ENCODE results near the gene RIMBP2.

DNA sequence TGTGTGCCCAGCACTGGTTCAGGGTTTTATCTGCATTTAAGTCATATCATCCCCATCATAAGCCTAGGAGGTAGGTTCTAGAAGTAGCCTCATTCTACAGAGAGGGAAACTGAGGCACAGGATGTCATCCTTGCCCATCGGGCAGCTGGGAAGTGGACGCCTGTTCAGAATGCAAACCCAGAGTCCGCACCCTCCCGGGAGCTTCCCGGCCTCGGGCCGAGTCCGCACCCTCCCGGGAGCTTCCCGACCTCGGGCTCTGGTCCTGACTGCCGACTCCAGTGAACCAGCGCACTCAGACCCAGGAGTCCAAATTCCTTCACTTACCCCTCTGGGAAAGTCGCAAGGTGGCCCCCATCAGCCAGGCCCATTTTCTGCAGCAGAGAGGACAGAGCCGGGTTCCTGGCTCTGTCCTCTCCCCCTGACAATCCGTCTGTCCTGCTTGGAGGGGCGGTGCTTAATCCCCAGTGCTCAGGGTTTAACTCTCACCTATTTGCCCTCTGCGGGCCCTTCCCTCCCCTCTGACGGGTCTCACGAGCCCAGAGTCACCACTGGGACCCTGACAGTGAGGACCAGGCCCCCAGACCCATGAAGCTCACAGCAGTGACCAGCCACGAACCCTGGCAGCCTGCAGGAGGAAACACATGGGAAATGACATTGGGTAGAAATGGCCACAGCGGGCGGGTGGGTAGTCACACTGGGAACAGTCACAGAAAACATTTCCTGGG, 236.5 kb downstream of the RIMBP2 start:
- TF ChIP-seq ZEB2 (tag by site-specific recombination; IDR thresholded peaks at IDR 0.05): no peak
- TF ChIP-seq, protein P1, sequence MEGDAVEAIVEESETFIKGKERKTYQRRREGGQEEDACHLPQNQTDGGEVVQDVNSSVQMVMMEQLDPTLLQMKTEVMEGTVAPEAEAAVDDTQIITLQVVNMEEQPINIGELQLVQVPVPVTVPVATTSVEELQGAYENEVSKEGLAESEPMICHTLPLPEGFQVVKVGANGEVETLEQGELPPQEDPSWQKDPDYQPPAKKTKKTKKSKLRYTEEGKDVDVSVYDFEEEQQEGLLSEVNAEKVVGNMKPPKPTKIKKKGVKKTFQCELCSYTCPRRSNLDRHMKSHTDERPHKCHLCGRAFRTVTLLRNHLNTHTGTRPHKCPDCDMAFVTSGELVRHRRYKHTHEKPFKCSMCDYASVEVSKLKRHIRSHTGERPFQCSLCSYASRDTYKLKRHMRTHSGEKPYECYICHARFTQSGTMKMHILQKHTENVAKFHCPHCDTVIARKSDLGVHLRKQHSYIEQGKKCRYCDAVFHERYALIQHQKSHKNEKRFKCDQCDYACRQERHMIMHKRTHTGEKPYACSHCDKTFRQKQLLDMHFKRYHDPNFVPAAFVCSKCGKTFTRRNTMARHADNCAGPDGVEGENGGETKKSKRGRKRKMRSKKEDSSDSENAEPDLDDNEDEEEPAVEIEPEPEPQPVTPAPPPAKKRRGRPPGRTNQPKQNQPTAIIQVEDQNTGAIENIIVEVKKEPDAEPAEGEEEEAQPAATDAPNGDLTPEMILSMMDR (tag by site-specific recombination; IDR thresholded peaks at IDR 0.05): no peak
- TF ChIP-seq YY2 (tag by site-specific recombination; IDR thresholded peaks at IDR 0.05): no peak
- no peak for TF ChIP-seq ZSCAN16 (tag by site-specific recombination; IDR thresholded peaks at IDR 0.05)
- TF ChIP-seq, protein P2, sequence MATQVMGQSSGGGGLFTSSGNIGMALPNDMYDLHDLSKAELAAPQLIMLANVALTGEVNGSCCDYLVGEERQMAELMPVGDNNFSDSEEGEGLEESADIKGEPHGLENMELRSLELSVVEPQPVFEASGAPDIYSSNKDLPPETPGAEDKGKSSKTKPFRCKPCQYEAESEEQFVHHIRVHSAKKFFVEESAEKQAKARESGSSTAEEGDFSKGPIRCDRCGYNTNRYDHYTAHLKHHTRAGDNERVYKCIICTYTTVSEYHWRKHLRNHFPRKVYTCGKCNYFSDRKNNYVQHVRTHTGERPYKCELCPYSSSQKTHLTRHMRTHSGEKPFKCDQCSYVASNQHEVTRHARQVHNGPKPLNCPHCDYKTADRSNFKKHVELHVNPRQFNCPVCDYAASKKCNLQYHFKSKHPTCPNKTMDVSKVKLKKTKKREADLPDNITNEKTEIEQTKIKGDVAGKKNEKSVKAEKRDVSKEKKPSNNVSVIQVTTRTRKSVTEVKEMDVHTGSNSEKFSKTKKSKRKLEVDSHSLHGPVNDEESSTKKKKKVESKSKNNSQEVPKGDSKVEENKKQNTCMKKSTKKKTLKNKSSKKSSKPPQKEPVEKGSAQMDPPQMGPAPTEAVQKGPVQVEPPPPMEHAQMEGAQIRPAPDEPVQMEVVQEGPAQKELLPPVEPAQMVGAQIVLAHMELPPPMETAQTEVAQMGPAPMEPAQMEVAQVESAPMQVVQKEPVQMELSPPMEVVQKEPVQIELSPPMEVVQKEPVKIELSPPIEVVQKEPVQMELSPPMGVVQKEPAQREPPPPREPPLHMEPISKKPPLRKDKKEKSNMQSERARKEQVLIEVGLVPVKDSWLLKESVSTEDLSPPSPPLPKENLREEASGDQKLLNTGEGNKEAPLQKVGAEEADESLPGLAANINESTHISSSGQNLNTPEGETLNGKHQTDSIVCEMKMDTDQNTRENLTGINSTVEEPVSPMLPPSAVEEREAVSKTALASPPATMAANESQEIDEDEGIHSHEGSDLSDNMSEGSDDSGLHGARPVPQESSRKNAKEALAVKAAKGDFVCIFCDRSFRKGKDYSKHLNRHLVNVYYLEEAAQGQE (tag by site-specific recombination; IDR thresholded peaks at IDR 0.05): no peak

All from HEK293 (cell line).